ENCODE data around the gene GPC3.
"Not testable (repeated sequence)": the region's sequence is repeated elsewhere in the genome, so short reads cannot be mapped to it uniquely, and the experiment has no call there.

The GPC3 gene

GRCh38 chrX:133746593-133746992, 238.8 kb downstream of the GPC3 start:
- no peak for DNase-seq

- DNase-seq = peak; percentile 8 to 10
Observed at GRCh38 chrX:133745349-133745748, 240.0 kb downstream of the GPC3 start.

GRCh38 chrX:133742602-133743305, 242.6 kb downstream of the GPC3 start:
- no peak for DNase-seq

GRCh38 chrX:133741303-133741702, 244.1 kb downstream of the GPC3 start:
- DNase-seq = no peak

GRCh38 chrX:133726642-133727041, 258.8 kb downstream of the GPC3 start:
- no peak for DNase-seq

- DNase-seq = no peak
Observed at GRCh38 chrX:133726211-133726630, 259.2 kb downstream of the GPC3 start.

- no peak for DNase-seq
Observed at GRCh38 chrX:133723930-133724329, 261.5 kb downstream of the GPC3 start.

GRCh38 chrX:133722756-133723155, 262.6 kb downstream of the GPC3 start:
- no peak for DNase-seq

GRCh38 chrX:133720269-133720668, 265.1 kb downstream of the GPC3 start:
- DNase-seq = not testable (repeated sequence)

- DNase-seq = no peak
Observed at GRCh38 chrX:133715715-133716114, 269.7 kb downstream of the GPC3 start.

GRCh38 chrX:133709501-133709900, 275.9 kb downstream of the GPC3 start:
- no peak for DNase-seq

- no peak for DNase-seq
Observed at GRCh38 chrX:133706890-133707289, 278.5 kb downstream of the GPC3 start.

GRCh38 chrX:133702230-133702629, 283.2 kb downstream of the GPC3 start:
- DNase-seq = no peak

- no peak for DNase-seq
Observed at GRCh38 chrX:133699023-133699728, 286.2 kb downstream of the GPC3 start.

- DNase-seq = no peak
Observed at GRCh38 chrX:133698298-133698697, 287.1 kb downstream of the GPC3 start.

- no peak for DNase-seq
Observed at GRCh38 chrX:133697656-133698055, 287.7 kb downstream of the GPC3 start.

GRCh38 chrX:133689997-133690599, 295.3 kb downstream of the GPC3 start:
- no peak for DNase-seq

GRCh38 chrX:133685822-133686221, 299.6 kb downstream of the GPC3 start:
- DNase-seq = no peak

- no peak for DNase-seq
Observed at GRCh38 chrX:133681897-133682296, 303.5 kb downstream of the GPC3 start.

GRCh38 chrX:133681421-133681820, 304.0 kb downstream of the GPC3 start:
- no peak for DNase-seq

GRCh38 chrX:133677123-133678063, 308.0 kb downstream of the GPC3 start:
- DNase-seq = no peak

- no peak for DNase-seq
Observed at GRCh38 chrX:133676344-133677122, 308.9 kb downstream of the GPC3 start.
